Epithelial cell of proximal tubule (primary cell): ENCODE data around the gene SLC25A26. TPM values are rescaled to one million over a fixed set of nuclear protein-coding genes. Genes with fewer than 3 reads are reported as not detected.

Experiments
- DNase-seq: peaks from one replicate; pipeline ENCODE4 v3.0.0-alpha.2; 2011; ENCODE audit warnings: low read depth
- H3K4me3 ChIP-seq: 2 replicates; pipeline ENCODE4 v1.5.1; 2011; ENCODE audit warnings: low read depth, mild to moderate bottlenecking, low read length
- CTCF ChIP-seq: conservative IDR thresholded peaks from 2 replicates; pipeline ENCODE4 v1.5.1; 2012; ENCODE audit warnings: low read depth, mild to moderate bottlenecking, low read length
- total RNA-seq: library from RNA; depleted of rRNA; stranded (reverse); fragments of >200 nt; gene quantifications from 2 replicates; pipeline ENCODE4 v1.2.3, GENCODE V29; 2015

Gene SLC25A26
- total RNA-seq, 1 donor from 2014 or later: 16.2 TPM

DNA sequence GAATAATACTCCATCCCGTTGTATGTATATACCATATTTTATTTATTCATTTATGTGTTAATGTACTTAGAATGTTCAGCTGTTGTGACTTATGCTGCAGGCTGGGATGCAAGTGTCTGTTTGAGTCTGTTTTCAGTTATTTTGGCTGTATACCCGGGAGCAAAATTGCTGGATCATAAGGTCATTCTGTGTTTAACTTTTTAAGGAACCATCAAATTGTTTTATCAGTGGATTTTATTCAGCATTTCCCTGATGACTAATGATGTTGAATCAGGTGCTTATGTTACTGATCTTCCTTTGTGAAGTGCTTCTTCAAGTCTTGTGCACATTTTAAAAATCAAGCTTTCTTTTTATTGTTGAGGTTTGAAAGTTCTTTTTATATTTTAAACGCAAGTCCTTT, 118.1 kb downstream of the SLC25A26 start:
- DNase-seq: no peak
- H3K4me3 ChIP-seq: no peak overlapping the region
- TF ChIP-seq CTCF: no peak

- H3K4me3 ChIP-seq: no peak overlapping the region
- TF ChIP-seq CTCF: no peak
- no peak for DNase-seq
Observed at GRCh38 chr3:66342717-66343356, 122.0 kb downstream of the SLC25A26 start.

DNA sequence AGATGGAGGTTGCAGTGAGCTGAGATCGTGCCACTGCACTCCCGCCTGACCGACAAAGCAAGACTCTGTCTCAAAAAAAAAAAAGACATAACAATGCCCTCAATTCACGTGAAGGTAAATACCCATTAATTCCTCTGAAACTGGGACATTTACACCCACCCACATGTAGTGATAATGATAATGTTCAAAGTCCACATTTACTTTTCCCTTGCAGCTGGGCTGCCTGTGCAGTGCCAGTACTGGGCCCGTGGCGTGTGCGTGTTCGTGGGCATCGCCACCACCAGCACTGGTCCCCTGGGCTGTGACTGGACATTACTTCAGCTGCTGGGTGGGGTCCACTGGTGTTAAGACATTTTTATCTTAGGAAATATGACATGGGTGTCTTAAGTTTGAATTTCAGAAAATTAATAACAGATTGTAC, 123.6 kb downstream of the SLC25A26 start:
- H3K4me3 ChIP-seq: no peak overlapping the region
- TF ChIP-seq CTCF: no peak
- DNase-seq: no peak

GRCh38 chr3:66344848-66345578, 124.2 kb downstream of the SLC25A26 start:
- no peak for TF ChIP-seq CTCF
- DNase-seq: no peak
- no peak overlapping the region for H3K4me3 ChIP-seq

DNA sequence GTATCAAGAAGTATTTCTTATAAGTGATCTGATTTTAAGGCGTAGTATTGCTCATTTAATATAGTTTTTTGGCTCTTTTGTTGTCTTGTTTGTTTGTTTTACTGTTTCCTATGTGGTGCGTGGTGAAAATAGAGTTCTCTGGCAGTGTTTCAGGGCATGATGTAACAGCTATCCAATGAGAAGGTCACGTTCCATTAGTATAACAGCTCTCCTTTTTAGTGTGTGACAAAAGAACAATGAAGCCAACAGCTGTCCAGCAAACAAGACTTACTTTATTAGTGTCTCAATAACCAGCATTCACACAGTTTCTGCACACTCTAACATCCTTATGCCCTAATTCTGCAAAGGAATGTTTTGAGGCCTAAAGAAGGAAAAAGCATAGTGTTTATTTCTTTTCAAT, 127.9 kb downstream of the SLC25A26 start:
- DNase-seq: no peak
- no peak overlapping the region for H3K4me3 ChIP-seq
- no peak for TF ChIP-seq CTCF

- no peak for TF ChIP-seq CTCF
- DNase-seq: no peak
- no peak overlapping the region for H3K4me3 ChIP-seq
Observed at GRCh38 chr3:66350601-66351000, 129.8 kb downstream of the SLC25A26 start.

GRCh38 chr3:66353039-66353438, 132.2 kb downstream of the SLC25A26 start:
- no peak for DNase-seq
- no peak for TF ChIP-seq CTCF
- no peak overlapping the region for H3K4me3 ChIP-seq
